Glomerular visceral epithelial cell (primary cell): ENCODE measurements around the gene HMX1.

Experiments used
- DNase-seq: peaks from one replicate; pipeline ENCODE4 v3.0.0-alpha.2; 2016; ENCODE audit errors: extremely low spot score

Gene HMX1

DNA sequence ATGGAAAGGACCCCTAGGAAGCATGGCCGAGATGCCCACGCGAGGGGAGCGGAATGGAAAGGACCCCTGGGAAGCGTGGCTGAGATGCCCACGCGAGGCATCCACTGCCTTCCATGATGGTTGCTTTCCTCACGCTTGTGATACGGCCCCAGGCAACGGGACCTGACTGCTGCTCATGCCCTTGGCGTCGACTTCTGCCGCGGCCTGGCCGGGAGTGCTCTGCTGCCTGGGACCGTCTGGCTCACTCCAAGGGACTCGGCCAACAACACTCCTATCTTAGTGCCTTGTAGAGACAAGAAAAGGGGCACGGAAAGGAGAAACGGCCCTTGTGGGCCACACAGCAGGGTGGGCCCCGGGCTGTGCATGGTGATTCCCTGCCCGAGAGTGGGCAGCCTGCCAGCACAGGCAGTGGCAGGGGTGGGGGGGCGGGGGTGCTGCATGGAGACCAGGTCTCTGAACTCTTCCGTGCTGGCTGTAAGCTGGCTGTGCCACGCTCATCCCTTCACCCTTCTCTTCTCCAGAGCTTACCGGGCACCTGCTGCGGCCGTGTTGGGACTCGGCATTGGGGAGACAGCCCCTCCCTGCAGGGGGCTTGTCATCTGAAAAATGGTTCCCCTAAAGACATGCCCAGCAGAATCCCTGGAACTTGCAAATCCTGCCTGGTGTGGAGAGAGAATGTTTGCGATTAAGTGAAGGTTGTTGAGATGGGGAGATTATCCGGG is 38.6 kb upstream of the HMX1 start:
- no peak for DNase-seq

DNA sequence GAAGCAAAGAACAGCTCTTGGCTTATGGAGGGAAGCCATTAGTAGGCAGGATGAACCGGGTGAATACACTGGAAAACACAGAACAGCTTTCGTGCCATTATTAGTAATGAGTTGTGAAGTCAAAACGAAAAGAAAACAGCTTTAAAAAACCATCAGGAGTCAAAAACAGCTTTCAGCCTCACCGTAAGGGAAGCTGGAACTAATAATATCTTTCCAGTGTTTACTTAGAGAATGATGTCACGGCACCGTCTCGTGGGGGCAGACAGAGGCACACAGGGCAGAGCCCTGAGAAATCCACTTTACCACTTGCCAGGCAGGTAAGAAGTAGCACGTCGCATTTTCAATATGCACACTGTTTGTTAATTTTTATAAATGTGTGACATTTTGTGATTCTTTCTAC is 37.9 kb upstream of the HMX1 start:
- no peak for DNase-seq

DNA sequence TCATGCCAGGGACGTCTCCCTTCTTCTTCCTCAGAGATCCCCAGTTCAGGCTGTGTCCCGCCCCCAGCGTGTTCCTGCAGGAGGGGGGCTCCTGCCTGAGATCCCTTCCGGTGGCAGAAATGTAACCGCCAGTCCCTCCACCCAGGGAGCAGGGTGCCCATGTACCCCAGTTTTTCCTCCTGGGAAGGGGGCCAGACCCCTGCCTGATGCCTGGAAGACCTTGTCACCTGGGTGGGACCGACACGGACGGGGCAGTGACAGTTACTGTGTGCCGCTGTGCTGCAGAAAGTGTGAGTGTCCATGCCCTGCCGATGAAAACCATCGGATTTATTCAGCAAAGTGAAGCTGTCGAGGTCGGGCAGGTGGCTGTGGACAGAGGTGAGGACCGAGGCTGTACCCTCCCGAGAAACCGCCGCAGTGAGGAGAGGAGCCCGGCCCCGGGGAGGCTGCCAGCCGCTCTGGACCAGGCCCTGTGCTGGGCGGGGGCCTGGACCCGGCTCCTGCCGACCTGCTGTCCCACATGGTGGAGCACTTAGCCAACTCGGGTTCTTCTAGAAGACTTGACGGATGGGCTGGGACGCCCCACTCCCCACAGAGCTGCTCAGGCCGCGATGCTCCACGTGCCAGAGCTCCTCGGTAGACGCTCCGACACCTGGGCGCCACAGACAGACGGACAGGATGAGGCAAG is 36.7 kb upstream of the HMX1 start:
- DNase-seq: no peak

DNA sequence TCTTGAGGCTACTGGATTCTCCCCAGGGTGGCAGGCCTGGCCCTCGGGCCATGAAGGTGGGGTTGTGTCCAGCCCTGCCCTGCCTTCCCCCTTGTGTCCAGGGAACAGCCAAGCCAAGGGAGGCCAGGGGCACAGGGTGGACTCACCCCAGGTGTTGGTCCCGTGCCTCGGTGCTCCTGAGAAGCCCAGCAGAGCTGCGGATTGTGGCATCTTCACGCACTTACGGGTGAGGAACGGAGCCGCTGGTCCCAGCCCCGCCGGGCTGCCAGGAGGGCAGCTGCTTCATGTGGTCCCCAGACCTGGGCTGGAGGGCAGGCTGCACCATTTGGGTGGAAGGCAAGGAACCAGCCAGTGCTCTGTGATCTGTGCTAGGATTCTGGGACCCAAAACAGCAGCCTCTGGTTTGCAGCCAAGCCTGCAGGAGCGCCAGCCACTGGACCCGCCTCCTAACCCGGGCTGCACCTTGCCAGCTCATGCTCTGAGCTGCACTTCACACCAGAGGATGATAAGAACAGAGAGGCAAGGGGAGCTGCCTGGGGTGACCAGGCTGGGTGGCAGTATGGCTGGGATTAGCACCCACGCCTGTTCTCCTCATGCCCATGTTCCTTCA is 36.1 kb upstream of the HMX1 start:
- DNase-seq: no peak

DNA sequence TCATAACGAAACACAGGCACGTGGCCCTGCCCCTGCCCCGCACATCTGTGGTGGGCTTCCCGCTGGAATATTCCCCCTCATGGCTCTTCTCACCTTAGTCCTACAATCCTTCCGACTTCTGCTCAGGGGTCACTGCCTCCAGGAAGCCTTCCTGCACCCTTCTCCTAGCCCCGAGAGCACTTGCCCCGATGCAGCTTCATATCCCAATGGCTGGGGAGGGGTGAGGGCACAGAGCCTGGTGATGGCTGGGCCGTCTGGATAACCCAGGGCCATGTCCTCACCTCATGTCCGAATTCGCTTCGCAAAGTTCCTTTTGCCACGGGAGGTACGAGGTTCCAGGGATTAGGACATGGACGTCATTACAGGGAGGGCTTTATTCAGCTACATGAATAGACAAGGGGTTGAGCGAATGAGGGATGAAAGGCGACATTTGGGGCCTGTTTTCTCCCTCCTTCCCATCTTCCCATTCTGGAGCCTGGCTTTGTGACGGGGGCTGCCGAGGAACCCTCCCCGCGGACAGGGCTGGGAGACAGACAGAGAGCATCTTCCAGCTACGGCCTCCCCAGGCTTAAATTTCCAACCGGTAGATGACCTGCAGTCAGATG is 35.5 kb upstream of the HMX1 start:
- DNase-seq: no peak

DNA sequence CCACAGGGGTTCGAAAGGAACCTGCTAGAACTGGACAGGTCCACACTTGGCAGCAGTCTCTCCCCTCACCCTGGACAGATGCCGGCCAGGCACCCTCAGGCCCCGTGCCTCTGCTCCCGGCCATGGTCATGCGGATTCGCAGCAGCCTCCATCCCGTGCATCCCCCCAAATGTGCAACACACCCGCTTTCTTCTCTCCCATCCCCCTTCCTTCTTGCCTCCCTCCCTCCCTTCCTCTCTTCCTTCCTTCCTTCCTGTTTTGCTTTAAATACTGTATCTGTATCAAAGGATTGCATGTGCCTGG is 35.0 kb upstream of the HMX1 start:
- DNase-seq: no peak

DNA sequence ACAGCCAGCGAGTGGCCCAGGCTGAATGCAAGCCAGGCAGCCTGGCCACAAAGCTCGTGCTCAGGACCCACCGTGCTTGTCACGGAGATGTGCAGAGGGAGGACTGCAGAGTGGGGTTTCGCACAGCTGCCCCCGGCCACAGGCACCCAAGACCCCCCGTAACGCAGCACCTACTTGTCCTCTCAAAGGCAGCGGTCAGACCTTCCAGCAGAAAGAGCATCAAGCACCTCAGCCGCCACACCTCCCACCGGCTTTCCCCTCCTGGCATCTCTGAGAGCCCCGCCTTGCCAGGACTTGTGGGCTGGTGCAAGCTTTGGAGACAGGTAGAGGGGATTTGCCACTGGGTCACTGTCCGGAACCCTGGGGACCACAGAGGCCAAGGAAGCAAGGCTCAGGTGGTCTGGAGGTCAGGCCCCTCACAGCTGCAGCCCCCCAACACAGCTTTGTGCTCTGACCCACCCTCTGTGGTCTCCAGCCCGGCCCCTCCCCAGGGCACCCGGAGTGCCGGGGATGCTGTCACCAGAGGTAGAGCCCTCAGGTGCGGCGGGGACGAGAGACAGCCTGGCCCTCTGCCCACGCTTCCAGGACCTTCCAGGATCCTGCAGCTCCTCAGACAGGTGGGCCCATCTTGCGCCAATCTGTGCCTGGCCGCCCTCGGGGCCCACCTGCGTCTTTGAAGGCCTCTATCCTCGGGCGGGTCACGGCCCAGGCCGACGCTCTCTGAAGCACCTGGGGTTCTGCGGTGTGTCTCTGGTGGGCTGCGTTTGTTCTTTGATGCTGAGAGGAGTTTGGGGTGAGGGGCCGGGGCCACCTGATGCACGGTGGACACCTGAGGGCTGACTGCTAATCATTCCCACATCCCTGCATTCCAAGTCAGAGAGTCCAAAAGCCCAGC is 34.4 kb upstream of the HMX1 start:
- no peak for DNase-seq

DNA sequence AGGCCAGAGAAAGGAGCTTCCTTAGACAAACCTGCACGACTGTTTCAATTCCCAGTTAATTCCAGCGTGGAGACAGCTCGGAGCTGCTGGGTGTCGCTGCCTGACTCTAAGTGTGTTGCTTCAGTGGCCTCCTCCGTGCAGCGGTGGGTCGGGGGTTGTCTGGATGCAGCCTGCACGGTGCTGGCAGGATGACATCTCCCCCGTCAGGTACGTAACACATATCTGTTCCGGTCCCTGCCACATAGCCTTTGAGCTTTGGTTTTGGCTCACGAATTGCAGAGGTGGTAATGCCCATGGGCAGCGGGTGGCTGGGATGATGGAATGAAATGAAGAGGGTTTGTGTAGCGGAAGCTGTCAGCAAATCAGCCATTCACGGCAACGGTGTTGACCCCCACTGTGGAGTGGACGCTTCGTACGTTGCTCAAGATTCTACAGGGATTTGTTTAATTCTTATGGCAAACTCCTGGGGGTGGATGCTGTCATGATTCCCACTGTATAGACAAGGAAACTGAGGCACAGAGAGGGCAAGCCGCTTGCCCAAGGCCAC is 33.7 kb upstream of the HMX1 start:
- DNase-seq: no peak

DNA sequence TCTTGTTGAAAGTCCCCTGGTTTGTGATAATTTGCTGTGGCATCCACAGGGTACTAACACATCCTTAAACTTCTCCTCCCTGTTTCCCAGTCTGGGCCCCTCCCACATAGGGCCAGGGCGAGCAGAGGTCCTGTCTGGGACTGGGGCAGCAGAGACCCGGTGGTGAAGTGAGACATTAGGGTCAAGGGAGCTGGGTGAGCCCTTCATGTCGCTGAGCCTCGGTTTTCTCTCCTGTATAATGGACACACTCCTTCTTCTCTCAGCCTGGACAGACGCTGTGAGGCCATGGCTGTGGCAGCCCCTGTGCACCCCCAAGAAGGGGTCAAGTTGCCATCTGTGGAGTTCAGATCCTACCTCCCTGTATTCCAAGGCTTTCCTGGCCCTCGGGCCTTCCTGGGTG is 33.0 kb upstream of the HMX1 start:
- DNase-seq: no peak

DNA sequence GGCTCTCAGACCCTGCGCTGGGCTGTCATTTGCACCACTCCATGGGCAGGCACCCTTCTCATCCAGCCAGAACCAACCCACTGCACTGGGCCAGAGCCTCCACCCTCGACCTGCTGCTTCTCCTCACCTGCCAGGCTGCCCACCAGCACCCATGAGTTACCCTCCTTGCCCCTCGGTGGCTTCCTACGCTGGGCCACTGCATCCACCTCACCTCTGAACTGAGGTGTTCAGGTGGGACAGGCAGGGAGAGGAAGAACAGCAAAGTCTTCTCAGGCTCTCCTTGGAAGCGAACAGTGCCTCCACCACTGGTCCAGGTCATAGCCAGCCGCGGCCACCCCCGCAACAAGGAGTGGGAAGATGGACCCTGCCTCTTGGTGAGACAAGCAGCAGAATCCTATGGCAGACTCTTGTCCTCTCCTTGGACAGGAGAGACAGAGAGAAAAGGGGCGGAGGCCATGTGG is 32.4 kb upstream of the HMX1 start:
- no peak for DNase-seq

DNA sequence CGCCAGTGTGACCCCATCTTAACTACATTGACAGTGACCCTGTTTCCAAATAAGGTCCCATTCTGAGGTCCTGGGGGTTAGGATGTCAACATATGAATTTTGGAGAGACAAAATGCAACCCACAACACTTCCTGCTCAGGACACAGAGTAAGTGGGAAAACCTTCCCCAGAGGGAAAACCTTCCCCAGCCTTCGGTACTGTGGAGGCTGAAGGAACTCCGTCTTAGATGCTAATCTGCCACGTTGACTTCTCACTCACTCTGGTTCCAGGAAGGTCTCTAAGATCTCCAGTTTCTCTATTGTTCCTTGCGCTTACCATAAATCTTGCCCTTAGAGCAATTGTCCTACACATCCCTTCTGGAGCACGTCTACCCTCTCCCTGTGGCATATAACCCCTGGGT is 29.7 kb upstream of the HMX1 start:
- DNase-seq: no peak

DNA sequence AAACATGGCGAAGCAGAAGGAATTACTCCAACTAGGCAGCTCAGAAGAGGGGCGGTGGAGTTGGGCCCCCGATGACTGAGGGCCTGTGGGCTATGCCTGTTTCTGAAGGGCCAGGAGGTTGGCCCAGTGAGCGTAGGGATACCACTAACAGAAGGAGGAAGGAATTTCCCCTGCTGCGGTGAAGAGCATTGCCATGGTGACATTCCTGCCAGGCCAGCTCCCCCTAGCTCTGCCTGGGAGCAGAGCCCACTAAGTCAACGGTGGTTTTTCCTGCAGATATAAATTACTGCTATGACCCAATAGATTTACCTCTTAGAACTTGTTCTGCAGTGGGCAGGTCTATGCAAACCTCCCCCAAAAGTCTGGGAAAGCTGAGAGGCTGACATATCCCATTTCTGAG is 28.9 kb upstream of the HMX1 start:
- no peak for DNase-seq

DNA sequence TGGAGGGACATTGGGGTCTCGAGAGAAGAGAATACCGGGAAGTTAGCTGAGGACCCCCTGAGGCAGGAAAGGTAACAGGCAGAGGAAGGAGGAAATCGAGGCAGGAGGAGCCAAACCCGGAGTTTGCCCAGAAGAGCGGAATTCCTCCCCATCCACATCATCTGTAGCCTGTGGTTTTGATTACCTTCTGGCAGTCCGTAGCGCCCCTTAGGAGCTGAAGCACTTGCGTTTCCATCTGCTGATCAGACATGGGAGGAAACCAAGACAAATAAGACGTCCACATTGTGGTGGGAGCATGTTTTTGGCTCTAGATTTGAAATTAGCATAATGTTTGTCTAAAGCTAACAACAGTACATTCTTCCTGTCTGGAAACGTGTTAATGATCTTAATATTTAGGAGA is 26.8 kb upstream of the HMX1 start:
- DNase-seq: no peak

DNA sequence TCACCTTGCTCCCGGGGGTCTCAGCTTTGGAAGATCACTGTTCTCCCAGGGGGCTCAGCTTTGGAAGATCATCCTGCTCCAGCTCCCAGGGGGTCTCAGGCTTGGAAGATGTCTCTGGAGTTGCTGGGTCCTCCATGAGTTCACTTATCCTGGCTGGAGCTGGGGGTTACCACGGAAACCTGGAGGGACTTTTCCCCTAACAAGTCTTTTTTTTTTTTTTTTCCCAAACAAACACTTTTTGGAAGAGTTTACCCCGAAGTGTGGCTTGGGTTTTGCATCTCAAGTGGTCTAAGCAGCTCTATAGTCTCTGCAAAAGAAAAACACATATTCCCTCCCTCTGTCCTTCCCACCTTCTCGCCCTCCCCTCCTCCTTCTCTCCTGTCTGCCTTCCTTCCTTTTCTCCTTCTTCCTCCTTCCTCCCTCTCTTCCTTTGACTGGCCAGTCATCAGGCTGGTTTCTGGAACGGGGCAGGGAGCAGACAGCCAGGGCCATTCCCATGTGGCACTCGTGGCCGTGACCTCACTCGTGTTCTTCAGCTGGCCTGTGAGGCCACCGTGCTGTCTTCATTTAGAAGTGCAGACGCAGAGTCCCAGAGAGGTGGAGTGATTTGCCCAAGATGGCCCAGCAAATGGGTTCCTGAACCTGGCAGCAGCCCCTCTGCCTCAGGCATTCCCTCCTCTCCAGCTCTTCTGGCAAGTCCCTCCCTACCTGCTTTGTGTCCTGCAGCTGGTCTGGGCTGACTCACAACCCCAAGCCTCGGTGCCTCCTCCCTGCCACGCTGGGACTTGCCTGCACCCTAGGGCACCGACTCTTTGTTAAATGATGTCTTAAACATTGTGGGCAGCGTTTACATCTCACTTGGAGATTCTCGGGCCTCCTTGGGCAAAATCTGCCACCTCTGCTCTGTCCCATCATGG is 25.9 kb upstream of the HMX1 start:
- no peak for DNase-seq

DNA sequence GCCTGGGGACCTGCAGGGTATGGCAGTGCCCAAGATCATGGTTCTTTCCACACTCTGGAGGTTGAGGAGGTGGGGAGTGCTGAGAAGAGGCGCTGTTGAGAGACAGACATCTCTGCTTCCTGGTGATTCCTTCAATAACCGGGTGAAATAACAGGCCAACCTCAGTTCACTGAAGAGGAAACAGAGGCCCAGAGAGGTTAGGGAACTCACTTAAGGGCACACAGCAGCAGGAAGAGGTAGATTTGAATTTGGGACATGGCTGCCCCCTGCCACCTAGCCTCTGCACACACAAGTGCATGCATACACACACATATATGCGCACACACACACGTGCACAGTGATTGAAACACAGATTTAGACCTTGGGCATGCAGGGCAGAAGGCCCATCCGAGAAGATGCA is 24.9 kb upstream of the HMX1 start:
- DNase-seq: no peak

DNA sequence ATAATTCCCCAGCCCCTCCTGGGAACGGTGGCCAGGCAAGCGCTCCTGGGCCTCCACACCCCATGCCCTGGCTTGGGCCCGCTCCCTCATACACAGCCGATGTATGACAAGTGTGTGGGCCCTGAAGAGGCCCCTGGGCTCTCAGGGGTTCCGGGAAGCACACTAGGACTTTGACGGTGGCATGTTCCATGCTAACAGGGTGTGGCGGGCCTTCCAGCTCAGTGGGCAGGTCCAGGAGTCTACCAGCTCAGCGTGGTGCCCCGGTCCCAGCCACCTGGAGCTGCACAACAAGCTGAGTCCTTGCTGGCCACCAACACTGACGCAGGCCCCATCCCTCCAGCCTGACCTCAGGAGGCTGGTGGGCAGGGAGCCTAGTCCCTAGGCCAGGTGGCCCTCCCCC is 24.4 kb upstream of the HMX1 start:
- no peak for DNase-seq

DNA sequence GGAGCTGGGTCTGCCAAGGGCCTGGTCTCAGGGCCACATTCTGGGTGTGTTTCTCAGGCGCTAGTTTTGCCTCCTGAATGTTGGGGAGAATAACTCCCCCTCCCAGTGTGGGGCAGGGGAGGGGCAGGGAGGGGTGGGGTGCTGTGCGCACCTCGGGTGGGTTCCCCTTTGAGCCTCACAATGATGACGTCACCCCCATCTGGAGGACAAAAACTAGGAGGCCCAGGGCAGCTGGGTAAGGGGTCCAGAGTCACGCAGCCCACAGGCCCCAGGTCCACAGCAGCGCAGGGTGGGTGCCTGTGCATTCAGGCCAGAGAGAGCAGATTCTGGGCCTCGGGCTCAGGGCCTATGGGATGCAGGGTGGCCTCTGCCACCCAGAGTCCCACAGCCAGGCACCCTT is 23.7 kb upstream of the HMX1 start:
- DNase-seq: no peak

DNA sequence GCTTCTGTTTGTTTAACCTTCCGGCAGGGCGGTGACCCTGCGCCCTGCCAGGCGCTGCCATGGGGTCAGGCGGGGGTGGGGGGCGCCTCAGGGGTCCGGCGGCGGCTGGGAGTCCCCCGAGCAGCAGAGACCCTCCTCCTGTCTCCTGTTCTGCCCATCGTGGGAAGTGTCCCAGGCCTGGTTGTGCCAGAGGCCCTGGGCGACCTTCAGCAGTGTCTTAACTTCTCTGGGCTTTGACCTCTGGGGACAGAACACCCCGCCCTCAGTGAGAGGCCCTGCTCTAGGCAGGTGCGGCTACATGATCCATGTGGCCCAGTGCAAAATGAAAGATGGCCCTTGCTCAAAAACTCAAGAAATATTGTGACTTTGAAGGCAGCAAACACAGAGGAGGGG is 22.8 kb upstream of the HMX1 start:
- DNase-seq: no peak

DNA sequence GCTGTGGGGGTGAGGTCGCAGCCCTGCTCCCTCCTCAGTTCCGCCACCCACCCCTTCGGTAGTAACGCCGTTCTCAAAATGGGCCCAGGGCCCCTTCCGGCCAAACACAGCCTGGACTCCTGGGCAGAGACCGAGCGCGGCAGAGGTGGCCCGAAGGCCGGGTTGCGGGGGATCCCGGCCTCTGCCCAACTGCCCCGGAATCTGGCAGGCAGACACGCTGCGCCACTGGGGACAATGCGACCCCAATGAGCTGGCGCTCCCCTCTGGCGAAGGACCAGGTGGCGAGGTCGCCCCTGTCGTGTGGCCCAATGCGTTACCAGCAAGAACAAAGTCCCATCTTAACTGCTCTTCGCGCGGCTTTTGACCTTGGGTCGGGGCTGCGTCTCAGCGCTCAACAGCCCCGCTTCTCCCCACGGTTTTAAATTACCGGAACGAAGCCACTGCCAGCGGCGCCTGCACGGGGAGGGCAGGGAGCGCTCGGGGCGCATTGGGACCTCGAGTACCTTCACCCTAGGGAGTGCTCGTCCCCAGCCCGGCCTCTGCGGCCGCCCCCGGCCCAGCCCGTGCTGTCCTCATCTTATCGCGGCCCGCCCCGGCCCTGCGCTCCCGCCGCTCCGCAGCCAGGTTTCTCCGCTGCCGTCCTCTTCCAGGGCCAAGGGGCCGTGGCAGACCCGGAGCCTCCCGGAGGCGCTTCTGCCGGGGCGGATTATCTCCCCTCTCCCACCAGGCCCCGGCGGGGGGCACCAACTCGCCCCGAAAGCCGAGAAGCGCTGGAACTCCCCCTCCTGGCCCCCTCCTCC is 22.2 kb upstream of the HMX1 start:
- no peak for DNase-seq

DNA sequence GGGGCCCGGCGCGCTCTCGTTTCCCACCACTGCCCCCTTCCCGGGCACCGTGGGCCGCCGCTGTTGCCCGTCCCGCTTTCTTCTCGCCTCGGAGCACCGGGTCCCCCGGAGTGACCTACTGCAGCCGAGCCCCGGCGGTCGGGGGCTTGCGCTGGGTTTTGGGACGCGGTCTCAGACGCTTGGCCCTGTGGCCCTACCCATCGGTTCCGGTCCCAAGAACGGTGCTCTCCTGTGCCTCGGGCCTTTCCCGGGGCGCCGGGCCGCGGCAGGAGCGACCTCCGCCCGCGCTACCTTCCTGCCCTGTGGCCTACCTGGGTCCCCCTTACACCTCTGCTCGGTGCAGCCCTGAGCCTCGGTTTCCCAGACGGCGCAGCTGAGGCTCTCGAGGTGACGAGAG is 21.6 kb upstream of the HMX1 start:
- no peak for DNase-seq
